ENCODE measurements around the gene PCDHGA12. TPM values are rescaled to one million over a fixed set of nuclear protein-coding genes. Genes with fewer than 3 reads are reported as not detected.

Gene PCDHGA12
- total and polyA plus RNA-seq, 2 of the 8 experiments (the other 6 are each of a cell fraction or from before 2014, with no cell fraction given): 0.88 to 1.3 TPM

GRCh38 chr5:141403387-141403786 is 26.9 kb upstream of the PCDHGA12 start:
- Histone ChIP-seq H2BK12ac (ENCODE audit: low read depth, low read length) (no peak overlapping the region), H3K4me2 (ENCODE audit: insufficient read depth in 1 of 2, low read depth in 2 of 2, low read length in 2 of 2) (no peak overlapping the region), H3K14ac (ENCODE audit: insufficient read length) (no peak overlapping the region), H2BK15ac (ENCODE audit: low read length) (no peak overlapping the region), H3K27ac (ENCODE audit: low read depth, low read length) (no peak overlapping the region), H2BK5ac (ENCODE audit: low read depth, low read length) (no peak overlapping the region), H3K4ac (replicated peaks; ENCODE audit: insufficient read length, low read depth, low read length) (no peak overlapping the region), H4K8ac (ENCODE audit: extremely low read depth, insufficient read depth, low read length) (no peak overlapping the region), H3K4me1 (replicated peaks in 1 of 4; ENCODE audit: control insufficient read depth in 3 of 4, insufficient read depth in 4 of 4, low read length in 3 of 4) (no peaks in the 10 kb centered on the region), H2AFZ (ENCODE audit: low read length) (no peak overlapping the region), H3K23me2 (ENCODE audit: low read depth, low read length) (peaks cover 2% of the 10 kb centered on the region; the same call in 1 of the 2 replicates), H3K9me3 (ENCODE audit: insufficient read depth in 2 of 2, low read depth in 1 of 2, low read length in 1 of 2) (peaks cover 26 to 40% of the 10 kb centered on the region in 2 experiments), H2BK120ac (replicated peaks; ENCODE audit: low read depth, low read length) (no peak overlapping the region), H3K79me1 (ENCODE audit: low read depth, low read length) (no peaks in the 10 kb centered on the region), H2AK5ac (ENCODE audit: low read depth, low read length) (no peak overlapping the region), H3K36me3 (ENCODE audit: control insufficient read depth in 2 of 4, insufficient read depth in 4 of 4, low read length in 3 of 4) (peaks cover 0 to 12% (median 0%) of the 10 kb centered on the region in 4 experiments; a peak in 1 of 8 replicates), H4K20me1 (replicated peaks in 1 of 2; ENCODE audit: control insufficient read depth in 1 of 2, insufficient read depth in 2 of 2, low read length in 2 of 2) (no peaks in the 10 kb centered on the region), H3K79me2 (ENCODE audit: control insufficient read depth in 1 of 2, insufficient read depth in 2 of 2, low read length in 2 of 2) (no peaks in the 10 kb centered on the region), H4K5ac (ENCODE audit: insufficient read length, low read depth, low read length) (no peak overlapping the region), H3K4me3 (ENCODE audit: extremely low read depth in 1 of 4, insufficient read depth in 2 of 4, low read depth in 3 of 4, low read length in 4 of 4) (no peak overlapping the region), H4K91ac (replicated peaks; ENCODE audit: insufficient read length, low read length) (no peak overlapping the region), H3K23ac (ENCODE audit: insufficient read length) (no peak overlapping the region), H3K27me3 (replicated peaks in 1 of 4; ENCODE audit: control insufficient read depth in 3 of 4, extremely low read depth in 1 of 4, insufficient read depth in 3 of 4, low read length in 3 of 4) (no peaks in the 10 kb centered on the region), H3K9ac (replicated peaks in 1 of 4; ENCODE audit: extremely low read depth in 1 of 4, low read depth in 3 of 4, low read length in 3 of 4) (no peak overlapping the region), H3K18ac (ENCODE audit: extremely low read depth, low read length) (no peak overlapping the region), H2BK20ac (ENCODE audit: low read length) (no peak overlapping the region), H3K56ac (replicated peaks; ENCODE audit: insufficient read length, low read depth, low read length) (no peak overlapping the region)
- DNase-seq (ENCODE audit: low read depth in 1 of 2, low spot score in 2 of 2): no peak
- FAIRE-seq: no peak
- CTCF ChIA-PET (ENCODE audit: partially characterized antibody): interaction anchor here (0.6 to 23.3 kb wide), 17 partner anchors 10 to 248 kb away, joined by 3 to 1236 read pairs (median 4); partner anchors contain the start of genes PCDHGA10, PCDHGA11, PCDHGA8 and PCDHGB1
- POLR2A ChIA-PET (ENCODE audit: partially characterized antibody): no interaction called here
- WGBS, 2 experiments (ENCODE audit: extremely low coverage in 1 of 2, insufficient coverage in 1 of 2, insufficient read length in 1 of 2, insufficient replicate concordance in 2 of 2, low coverage in 1 of 2, low lambda C conversion rate in 2 of 2, missing lambda C conversion rate in 1 of 2): 88% methylated on average over 22 of the region's 22 CpGs; no CpG with 5 or more reads in 1 of the 2 experiments
- TF ChIP-seq RXRA (IDR thresholded peaks at IDR 0.05; ENCODE audit: insufficient read depth, low read depth, low read length): no peak
- TF ChIP-seq, protein P1, sequence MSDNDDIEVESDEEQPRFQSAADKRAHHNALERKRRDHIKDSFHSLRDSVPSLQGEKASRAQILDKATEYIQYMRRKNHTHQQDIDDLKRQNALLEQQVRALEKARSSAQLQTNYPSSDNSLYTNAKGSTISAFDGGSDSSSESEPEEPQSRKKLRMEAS (IDR thresholded peaks at IDR 0.05): no peak
- TF ChIP-seq E2F6 (IDR thresholded peaks at IDR 0.05): no peak
- no peak for TF ChIP-seq JUND (IDR thresholded peaks at IDR 0.05; ENCODE audit: low read length)
- no peak for TF ChIP-seq SP2 (IDR thresholded peaks at IDR 0.05; ENCODE audit: low read length)
- no peak for TF ChIP-seq CEBPB (IDR thresholded peaks at IDR 0.05; ENCODE audit: low read depth, low read length)
- TF ChIP-seq CREB1 (IDR thresholded peaks at IDR 0.05): no peak
- TF ChIP-seq JUN (IDR thresholded peaks at IDR 0.05; ENCODE audit: low read depth, low read length): no peak
- TF ChIP-seq GABPA (IDR thresholded peaks at IDR 0.05; ENCODE audit: borderline replicate concordance, insufficient read depth, low read length): no peak
- no peak for TF ChIP-seq TAF7 (optimal IDR thresholded peaks at IDR 0.05; ENCODE audit: borderline replicate concordance, low read depth, low read length)
- TF ChIP-seq CHD1 (IDR thresholded peaks at IDR 0.05; ENCODE audit: low read depth, low read length): no peak
